ENCODE results near the gene TMX4. TPM values are rescaled to one million over a fixed set of nuclear protein-coding genes. Genes with fewer than 3 reads are reported as not detected.

TMX4 gene
- total RNA-seq, 1 donor = 40.9 TPM

- H3K27ac ChIP-seq (ENCODE audit: low read depth, low read length) = peak overlapping the region; percentile 26
- H3K36me3 ChIP-seq (ENCODE audit: insufficient read depth, low read length) = no peaks in the 10 kb centered on the region
- peak overlapping the region; percentile 86 for H3K4me3 ChIP-seq (ENCODE audit: insufficient read depth, low read length)
- peaks cover 24% of the 10 kb centered on the region for H3K79me2 ChIP-seq (ENCODE audit: insufficient read depth, low read length)
- TF ChIP-seq, protein P1, sequence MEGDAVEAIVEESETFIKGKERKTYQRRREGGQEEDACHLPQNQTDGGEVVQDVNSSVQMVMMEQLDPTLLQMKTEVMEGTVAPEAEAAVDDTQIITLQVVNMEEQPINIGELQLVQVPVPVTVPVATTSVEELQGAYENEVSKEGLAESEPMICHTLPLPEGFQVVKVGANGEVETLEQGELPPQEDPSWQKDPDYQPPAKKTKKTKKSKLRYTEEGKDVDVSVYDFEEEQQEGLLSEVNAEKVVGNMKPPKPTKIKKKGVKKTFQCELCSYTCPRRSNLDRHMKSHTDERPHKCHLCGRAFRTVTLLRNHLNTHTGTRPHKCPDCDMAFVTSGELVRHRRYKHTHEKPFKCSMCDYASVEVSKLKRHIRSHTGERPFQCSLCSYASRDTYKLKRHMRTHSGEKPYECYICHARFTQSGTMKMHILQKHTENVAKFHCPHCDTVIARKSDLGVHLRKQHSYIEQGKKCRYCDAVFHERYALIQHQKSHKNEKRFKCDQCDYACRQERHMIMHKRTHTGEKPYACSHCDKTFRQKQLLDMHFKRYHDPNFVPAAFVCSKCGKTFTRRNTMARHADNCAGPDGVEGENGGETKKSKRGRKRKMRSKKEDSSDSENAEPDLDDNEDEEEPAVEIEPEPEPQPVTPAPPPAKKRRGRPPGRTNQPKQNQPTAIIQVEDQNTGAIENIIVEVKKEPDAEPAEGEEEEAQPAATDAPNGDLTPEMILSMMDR (IDR thresholded peaks at IDR 0.05; ENCODE audit: extremely low read depth, low read depth, low read length) = no peak
- DNase-seq (ENCODE audit: insufficient read length, low spot score, missing footprints) = no peak
- H3K4me1 ChIP-seq (ENCODE audit: insufficient read depth, low read length) = peaks cover 13% of the 10 kb centered on the region
- no peaks in the 10 kb centered on the region for H3K27me3 ChIP-seq (ENCODE audit: insufficient read depth, low read length)
- H2AFZ ChIP-seq (ENCODE audit: low read length) = peak overlapping the region; percentile 71
- peak overlapping the region; percentile 94 for H3K4me2 ChIP-seq (ENCODE audit: insufficient read depth, low read length)
- H4K20me1 ChIP-seq (ENCODE audit: insufficient read depth, low read length) = no peaks in the 10 kb centered on the region
- H3K9me3 ChIP-seq (ENCODE audit: low read depth, low read length) = no peaks in the 10 kb centered on the region
These were observed 362 bp upstream of the TMX4 start for GRCh38 chr20:8019998-8020247.

DNA sequence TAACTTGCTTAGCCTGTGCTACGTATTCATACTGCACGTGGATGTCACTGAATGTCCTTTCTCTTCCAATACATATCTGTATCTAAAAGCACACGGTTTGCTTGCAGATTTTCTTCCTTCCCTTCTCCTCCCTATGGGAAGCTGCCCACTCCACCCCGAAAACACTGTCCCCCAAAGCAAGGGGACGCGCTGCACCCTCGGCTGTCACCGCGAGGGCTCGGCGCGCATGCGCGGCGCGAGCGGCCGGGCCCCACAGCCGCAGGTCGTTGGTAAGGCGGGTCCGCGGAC is 659 bp downstream of the TMX4 start:
- peak overlapping the region; percentile 86 for H3K4me3 ChIP-seq (ENCODE audit: insufficient read depth, low read length)
- peak overlapping the region; percentile 69 for H3K27ac ChIP-seq (ENCODE audit: low read depth, low read length)
- no peaks in the 10 kb centered on the region for H3K9me3 ChIP-seq (ENCODE audit: low read depth, low read length)
- H3K4me2 ChIP-seq (ENCODE audit: insufficient read depth, low read length) = peak overlapping the region; percentile 94
- peak overlapping the region; percentile 73 for H2AFZ ChIP-seq (ENCODE audit: low read length)
- no peaks in the 10 kb centered on the region for H3K27me3 ChIP-seq (ENCODE audit: insufficient read depth, low read length)
- H3K79me2 ChIP-seq (ENCODE audit: insufficient read depth, low read length) = peaks cover 29% of the 10 kb centered on the region
- TF ChIP-seq, protein P1 (IDR thresholded peaks at IDR 0.05; ENCODE audit: extremely low read depth, low read depth, low read length) = no peak
- peaks cover 13% of the 10 kb centered on the region for H3K4me1 ChIP-seq (ENCODE audit: insufficient read depth, low read length)
- no peaks in the 10 kb centered on the region for H3K36me3 ChIP-seq (ENCODE audit: insufficient read depth, low read length)
- peak; percentile 93 for DNase-seq (ENCODE audit: insufficient read length, low spot score, missing footprints)
- H4K20me1 ChIP-seq (ENCODE audit: insufficient read depth, low read length) = no peaks in the 10 kb centered on the region

- TF ChIP-seq, protein P1 (IDR thresholded peaks at IDR 0.05; ENCODE audit: extremely low read depth, low read depth, low read length) = no peak
- no peaks in the 10 kb centered on the region for H3K36me3 ChIP-seq (ENCODE audit: insufficient read depth, low read length)
- no peak overlapping the region for H3K27ac ChIP-seq (ENCODE audit: low read depth, low read length)
- no peak for DNase-seq (ENCODE audit: insufficient read length, low spot score, missing footprints)
- peaks cover 27% of the 10 kb centered on the region for H3K79me2 ChIP-seq (ENCODE audit: insufficient read depth, low read length)
- no peak overlapping the region for H3K4me3 ChIP-seq (ENCODE audit: insufficient read depth, low read length)
- no peak overlapping the region for H3K4me2 ChIP-seq (ENCODE audit: insufficient read depth, low read length)
- no peaks in the 10 kb centered on the region for H3K9me3 ChIP-seq (ENCODE audit: low read depth, low read length)
- no peaks in the 10 kb centered on the region for H3K27me3 ChIP-seq (ENCODE audit: insufficient read depth, low read length)
- H3K4me1 ChIP-seq (ENCODE audit: insufficient read depth, low read length) = peaks cover 4% of the 10 kb centered on the region
- no peak overlapping the region for H2AFZ ChIP-seq (ENCODE audit: low read length)
- H4K20me1 ChIP-seq (ENCODE audit: insufficient read depth, low read length) = peaks cover 2% of the 10 kb centered on the region
These were observed 6.8 kb downstream of the TMX4 start for GRCh38 chr20:8012724-8013123.

- no peak for DNase-seq (ENCODE audit: insufficient read length, low spot score, missing footprints)
- Histone ChIP-seq H3K79me2 (ENCODE audit: insufficient read depth, low read length) (peaks cover 4% of the 10 kb centered on the region), H3K36me3 (ENCODE audit: insufficient read depth, low read length) (no peaks in the 10 kb centered on the region), H4K20me1 (ENCODE audit: insufficient read depth, low read length) (peaks cover 2% of the 10 kb centered on the region), H3K4me1 (ENCODE audit: insufficient read depth, low read length) (peaks cover 4% of the 10 kb centered on the region), H3K27ac (ENCODE audit: low read depth, low read length) (no peak overlapping the region), H3K9me3 (ENCODE audit: low read depth, low read length) (no peaks in the 10 kb centered on the region), H3K4me2 (ENCODE audit: insufficient read depth, low read length) (no peak overlapping the region), H3K27me3 (ENCODE audit: insufficient read depth, low read length) (no peaks in the 10 kb centered on the region), H3K4me3 (ENCODE audit: insufficient read depth, low read length) (no peak overlapping the region), H2AFZ (ENCODE audit: low read length) (no peak overlapping the region)
- TF ChIP-seq, protein P1 (IDR thresholded peaks at IDR 0.05; ENCODE audit: extremely low read depth, low read depth, low read length) = no peak
These were observed 10.8 kb downstream of the TMX4 start for GRCh38 chr20:8008733-8009132.
